HG03064 (cell line): ENCODE results near the gene VEPH1.

Experiments used
- ATAC-seq: cut with Tn5 transposase; IDR thresholded peaks from one replicate; pipeline ENCODE4 v1.9.1; 2021; ENCODE audit warnings: low read depth; ENCODE audit not compliant: unreplicated experiment

The VEPH1 gene

DNA sequence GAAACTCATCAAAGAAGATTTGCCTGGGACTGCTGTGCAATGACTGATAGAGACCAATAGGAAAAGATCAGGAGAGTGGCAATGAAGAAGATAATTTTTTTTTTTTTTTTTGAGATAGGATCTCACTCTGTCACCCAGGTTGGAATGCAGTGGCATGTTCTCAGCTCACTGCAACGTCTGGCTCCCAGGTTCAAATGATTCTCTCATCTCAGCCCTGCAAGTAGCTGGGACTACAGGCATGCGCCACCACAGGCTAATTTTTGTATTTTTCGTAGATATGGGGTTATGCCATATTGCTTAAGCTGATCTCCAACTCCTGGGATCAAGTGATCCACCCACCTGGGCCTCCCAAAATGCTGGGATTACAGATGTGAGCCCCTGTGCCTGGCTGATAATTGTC lies 226.4 kb downstream of the VEPH1 start:
- no peak for ATAC-seq

DNA sequence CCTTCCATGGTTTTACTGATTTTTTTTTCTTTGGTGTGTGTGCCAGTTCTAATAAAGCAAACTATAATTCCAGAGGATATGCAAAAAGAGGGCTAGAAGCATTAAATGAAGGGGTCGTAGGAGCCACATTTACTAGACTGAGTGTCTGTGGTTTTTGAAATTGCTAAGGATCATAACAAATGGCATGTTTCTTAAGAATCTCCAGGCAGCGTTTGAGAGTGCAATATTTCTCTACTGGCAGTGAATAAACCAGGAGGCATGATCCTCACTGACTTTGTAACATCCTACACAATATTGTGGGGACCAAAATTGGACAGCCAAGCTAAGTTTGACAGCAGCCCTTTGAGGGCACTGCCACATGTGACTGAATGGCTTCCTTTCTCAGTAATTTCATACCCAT lies 227.4 kb downstream of the VEPH1 start:
- ATAC-seq: no peak

GRCh38 chr3:157274644-157275137 lies 228.5 kb downstream of the VEPH1 start:
- ATAC-seq: no peak

DNA sequence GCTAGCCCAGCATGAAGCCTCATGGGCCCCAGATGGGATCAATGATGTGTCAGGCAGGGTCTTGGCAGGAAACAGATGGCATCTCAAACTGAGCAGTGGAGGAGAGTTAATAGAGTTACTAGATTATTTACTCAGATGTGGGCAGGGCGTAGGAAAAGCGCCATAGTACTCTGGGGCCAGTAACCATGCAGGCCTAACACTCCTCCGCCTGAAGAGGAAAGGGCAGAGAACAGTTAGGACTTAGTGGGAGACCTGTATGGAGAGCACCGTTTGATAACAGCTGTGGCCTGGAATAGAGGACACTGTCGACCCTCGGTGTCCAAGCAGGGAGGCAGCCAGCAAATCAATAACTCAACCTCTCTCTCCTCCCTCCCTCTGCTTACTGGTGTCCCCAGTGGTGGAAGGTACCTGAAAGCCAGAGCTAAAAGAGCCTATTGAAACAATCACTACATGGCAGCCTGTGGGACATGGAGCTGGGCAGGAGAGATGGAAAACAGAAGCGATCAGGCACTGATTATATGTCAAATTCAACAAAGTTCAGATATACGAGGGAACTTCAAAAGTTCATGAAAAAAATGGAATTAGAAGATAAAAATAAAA lies 231.8 kb downstream of the VEPH1 start:
- ATAC-seq: no peak

- ATAC-seq: no peak
Measured at GRCh38 chr3:157268026-157268425, 235.2 kb downstream of the VEPH1 start.

GRCh38 chr3:157265931-157266330 lies 237.3 kb downstream of the VEPH1 start:
- no peak for ATAC-seq

DNA sequence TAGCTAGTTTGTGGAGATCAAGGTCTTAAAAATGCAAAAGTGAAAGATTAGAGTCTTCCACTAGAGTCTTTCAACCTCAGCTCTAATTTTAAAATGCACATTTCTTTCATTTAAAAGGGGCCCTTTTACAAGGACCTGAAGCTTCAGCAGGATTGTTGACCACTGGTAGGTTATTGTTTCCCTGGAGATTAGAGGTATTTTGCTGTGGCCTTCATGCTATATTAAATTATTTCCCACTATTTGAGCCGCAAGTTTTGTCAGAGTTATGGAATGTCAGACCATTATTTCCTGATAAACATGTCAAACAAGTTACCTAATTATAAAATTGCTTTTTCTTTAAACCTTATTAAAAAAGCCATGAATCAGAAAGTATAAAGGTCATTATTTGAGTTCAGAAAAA lies 240.2 kb downstream of the VEPH1 start:
- ATAC-seq: no peak

DNA sequence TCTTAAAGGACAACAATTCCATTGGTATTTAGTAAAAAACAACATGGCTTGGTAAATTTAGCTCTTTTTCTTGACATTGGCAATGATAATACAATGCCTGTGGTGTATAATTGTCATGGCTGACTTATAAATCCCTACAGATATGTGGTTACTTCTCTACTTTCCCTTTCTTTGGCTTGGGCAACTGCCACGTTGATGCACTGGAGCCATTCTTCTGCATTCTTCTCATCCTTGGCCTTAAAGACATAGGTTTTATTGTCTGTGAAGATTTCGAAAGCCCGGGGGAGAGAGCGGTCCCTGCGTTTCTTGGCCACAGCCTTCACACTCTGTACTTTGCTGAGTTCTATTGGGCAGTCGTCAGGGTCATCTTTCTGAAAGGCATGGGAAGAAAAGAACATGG lies 242.2 kb downstream of the VEPH1 start:
- ATAC-seq: no peak

DNA sequence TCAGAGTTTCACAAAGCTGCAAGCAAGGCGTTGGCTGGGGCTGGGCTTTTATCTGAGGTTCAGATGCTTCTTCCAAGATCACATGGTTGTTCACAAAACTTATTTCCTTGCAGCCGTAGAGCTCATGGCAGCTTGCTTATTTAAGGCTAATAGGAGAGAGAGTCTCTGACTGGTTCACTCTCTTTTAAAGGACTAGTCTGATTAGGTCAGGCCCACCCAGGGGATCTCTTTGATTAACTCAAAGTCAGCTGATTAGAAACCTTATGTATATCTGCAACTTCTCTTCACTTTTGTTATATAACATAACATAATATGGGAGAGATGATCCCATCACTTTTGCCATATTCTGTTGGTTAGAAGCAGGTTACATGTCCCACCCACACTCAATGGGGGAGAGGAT lies 243.4 kb downstream of the VEPH1 start:
- ATAC-seq: no peak

DNA sequence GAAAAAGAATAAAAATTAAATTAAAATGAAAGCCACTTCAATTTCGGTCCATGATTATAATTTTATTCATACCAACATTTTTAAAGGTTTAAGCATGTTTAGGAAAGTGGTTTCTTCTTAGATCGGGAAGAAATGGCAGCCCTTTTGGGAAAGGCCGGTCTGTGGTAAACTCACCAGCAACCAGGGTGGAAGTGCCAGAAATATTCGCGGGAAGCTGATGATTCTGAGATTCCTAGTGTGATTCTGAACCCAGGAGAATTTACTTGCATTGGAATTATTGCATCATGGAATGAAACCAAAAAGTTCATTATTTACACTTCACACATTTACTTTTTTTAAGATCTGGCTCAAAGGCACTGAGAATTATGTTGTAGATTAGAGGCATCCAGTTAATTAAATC lies 246.1 kb downstream of the VEPH1 start:
- no peak for ATAC-seq

DNA sequence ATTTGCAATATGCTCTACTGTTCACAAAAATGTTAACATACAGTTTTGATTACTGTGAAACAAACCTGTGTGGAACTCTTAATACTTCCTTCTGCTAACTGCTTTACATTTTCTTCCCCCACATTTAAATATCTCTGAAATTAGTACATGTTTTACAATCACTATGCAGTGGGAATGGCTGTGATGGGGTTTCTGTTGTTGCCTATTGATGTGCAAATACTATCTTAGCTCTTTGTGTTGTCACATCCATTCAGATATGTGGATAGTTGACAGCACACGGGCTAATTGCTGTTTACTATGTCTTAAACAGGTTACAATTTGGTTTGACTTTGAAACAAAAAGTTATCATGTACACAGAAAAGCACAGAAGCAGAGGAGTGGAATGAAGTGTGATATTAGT lies 247.4 kb downstream of the VEPH1 start:
- no peak for ATAC-seq

GRCh38 chr3:157251685-157252084 lies 251.5 kb downstream of the VEPH1 start:
- no peak for ATAC-seq

DNA sequence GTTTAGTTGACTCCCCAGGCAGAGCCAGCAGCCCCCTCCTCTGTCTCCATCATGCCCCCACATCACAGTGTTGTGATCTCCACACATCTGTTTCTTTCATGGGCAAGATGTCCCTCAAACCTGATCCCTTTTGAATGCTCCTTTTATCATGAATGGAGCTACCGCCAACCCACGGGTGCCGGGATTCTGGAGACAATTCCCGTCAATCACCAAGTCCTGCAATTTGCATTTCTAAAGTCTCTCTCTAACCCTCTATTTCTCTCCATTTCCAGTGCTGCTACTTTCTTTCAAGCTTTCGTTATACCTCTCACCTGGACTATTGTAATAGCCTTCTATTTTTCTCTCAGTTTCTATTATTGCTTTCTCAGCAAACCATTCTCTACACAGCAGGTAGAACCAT lies 253.6 kb downstream of the VEPH1 start:
- ATAC-seq: no peak

DNA sequence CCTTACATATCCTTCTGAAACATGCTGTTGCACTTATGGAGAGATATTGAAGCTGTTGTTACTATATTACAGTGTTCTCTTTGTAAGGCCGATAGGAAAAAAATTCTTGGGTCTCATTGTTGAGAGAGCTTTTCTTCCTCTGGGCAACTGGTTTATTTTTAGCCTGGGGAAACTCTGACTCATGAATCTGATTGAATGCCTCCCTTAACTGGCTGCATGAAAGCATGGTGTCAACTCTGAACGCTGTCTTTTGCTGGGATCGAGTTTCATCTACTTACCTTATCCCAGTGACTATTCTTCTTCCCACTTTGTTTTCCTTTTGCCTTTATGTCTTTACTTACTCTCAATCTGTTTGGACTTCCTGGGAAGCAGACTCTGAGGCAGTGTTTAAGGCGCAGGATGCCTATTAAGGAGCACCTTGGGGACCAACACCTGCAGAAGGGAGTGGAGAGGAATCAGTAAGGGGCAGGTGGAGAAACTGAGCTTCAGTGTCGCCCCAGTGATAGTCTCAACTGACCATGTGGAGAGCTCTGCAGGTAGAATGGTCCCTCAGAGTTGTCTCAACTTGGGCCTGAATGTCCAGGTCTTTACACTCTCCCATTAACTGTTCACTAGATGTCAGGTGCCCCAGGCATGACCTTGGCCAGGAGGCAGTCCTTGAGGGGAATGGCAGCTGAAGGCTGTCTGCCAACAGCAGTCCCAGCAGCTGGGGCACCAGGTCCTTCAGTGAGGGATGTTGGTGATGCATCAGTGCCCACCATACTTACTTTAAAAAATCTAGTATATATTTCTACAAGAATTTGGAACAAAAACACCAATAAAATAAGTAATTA lies 254.4 kb downstream of the VEPH1 start:
- ATAC-seq: no peak

GRCh38 chr3:157247391-157247790 lies 255.8 kb downstream of the VEPH1 start:
- no peak for ATAC-seq

GRCh38 chr3:157242836-157243235 lies 260.4 kb downstream of the VEPH1 start:
- ATAC-seq: no peak

DNA sequence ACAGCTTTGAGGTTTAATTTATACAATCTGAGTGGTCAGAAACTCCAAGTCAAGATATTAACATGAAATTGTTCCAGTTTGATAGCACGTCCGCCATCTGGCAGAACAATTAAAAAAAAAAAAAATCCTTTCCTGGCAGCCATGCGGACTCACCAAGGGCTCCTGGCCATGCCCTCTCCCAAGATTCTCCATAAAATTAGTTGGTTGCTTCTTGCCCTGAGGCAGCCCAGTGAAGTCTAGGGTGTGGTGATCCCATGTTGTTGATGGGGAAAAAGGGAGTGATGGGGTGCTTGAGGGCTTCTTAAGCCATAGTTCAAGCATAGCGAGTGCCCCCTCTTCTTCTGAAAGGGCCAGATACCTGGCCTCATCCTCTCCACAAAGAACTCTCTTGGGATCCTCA lies 261.6 kb downstream of the VEPH1 start:
- ATAC-seq: no peak

- ATAC-seq: no peak
Measured at GRCh38 chr3:157240408-157240807, 262.8 kb downstream of the VEPH1 start.

DNA sequence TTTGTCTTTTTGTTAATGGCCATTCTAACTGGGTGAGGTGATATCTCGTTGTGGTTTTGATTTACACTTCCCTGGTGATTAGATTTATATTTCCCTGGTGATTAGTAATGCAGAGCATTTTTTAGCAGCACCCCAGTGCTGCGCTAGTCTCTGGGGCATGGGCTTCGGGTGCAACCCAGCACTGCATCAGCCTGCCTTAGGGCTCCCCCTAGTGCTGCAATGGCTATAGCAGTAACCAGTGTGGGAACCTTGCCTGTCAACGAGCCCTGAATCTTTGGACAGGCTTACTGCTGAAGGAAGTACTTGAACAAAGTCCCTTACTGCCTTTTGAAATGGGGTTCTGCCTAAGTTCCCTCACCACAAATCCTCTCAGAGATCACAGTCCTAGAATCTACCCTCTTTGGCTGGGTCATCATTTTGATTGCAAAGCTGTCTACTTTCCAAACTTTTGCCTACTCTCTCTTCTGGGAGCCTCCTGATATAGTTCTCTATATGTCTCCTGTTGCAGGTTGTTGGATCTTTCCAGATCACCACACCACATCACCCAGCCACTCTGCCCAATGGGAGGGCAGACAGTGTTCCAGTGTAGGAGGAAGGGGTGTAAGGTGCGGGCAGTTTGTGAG lies 264.0 kb downstream of the VEPH1 start:
- peak; percentile 99 for ATAC-seq

DNA sequence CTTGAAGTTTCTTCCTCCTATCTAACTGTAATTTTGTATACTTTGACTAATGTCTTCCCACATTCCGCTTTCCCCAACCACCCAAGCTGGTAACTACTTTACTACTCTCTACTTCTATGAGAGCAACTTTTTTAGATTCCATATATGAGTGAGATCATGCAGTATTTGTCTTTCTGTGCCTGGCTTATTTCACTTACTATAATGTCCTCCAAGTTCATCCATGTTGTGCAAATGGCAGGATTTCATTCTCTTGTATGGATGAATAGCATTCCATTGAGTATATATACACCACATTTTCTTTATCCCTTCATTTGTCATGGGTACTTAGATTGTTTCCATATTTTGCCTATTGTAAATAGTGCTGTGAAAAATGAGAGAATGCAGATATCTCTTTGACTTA lies 264.8 kb downstream of the VEPH1 start:
- ATAC-seq: no peak

DNA sequence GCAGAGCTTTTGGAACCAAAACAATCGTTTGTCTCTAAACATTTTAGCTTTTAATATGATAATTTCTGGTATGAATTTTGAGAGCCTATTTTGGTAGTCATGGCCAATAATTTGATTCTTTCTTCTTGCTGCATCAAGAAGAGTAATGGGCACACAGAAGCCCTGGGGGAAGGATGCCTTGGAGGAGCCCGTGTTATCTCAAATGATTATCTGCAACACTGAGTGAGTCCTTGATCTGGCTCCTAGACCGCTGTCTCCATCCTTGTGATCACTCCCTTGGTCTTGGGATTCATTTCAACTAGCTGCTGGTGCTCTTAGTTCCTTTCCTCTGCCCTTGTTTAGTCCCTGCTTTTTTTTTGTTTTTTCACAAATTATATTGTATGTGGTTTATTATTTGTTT lies 265.3 kb downstream of the VEPH1 start:
- no peak for ATAC-seq

DNA sequence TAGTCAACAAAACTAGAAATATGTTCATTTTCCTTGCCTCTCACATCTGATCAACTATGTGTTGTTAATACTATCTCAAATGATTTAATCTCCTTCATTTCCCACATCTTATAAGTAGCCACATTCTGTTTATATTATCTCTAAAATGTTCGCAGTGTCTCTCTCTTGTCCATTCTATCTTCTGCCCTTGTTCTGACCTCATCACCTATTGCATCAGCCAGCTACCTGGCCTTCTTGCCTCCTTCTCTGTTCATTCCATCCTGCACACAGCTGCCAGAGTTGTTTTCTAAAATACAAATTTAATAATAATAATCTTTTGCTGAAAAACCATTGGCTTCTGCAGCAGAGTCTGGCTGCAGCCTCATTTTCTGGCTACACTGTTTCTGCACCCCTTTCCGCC lies 267.9 kb downstream of the VEPH1 start:
- ATAC-seq: no peak
